RKO (cell line): ENCODE results near the gene HCST.
"Not testable (repeated sequence)": the region's sequence is repeated elsewhere in the genome, so short reads cannot be mapped to it uniquely, and the experiment has no call there.

ENCODE experiments used
- DNase-seq: peaks from one replicate; pipeline ENCODE4 v3.0.0-alpha.2; 2016; ENCODE audit warnings: low spot score

HCST gene

GRCh38 chr19:35879770-35880317, 22.5 kb upstream of the HCST start:
- peak; percentile 95 for DNase-seq

GRCh38 chr19:35882114-35882832, 20.1 kb upstream of the HCST start:
- DNase-seq, result peak; percentile 72

GRCh38 chr19:35883882-35884281, 18.4 kb upstream of the HCST start:
- DNase-seq, result no peak

- DNase-seq, result no peak
Measured at GRCh38 chr19:35885225-35885738, 17.0 kb upstream of the HCST start.

- DNase-seq, result no peak
Measured at GRCh38 chr19:35885904-35886303, 16.4 kb upstream of the HCST start.

- DNase-seq, result no peak
Measured at GRCh38 chr19:35887197-35887596, 15.1 kb upstream of the HCST start.

- DNase-seq, result no peak
Measured at GRCh38 chr19:35888398-35888797, 13.9 kb upstream of the HCST start.

- no peak for DNase-seq
Measured at GRCh38 chr19:35889370-35890112, 12.8 kb upstream of the HCST start.

- DNase-seq, result no peak
Measured at GRCh38 chr19:35890113-35890650, 12.1 kb upstream of the HCST start.

- not testable (repeated sequence) for DNase-seq
Measured at GRCh38 chr19:35891819-35892218, 10.5 kb upstream of the HCST start.

GRCh38 chr19:35894342-35894741, 8.0 kb upstream of the HCST start:
- no peak for DNase-seq

GRCh38 chr19:35895911-35896642, 6.3 kb upstream of the HCST start:
- no peak for DNase-seq

- DNase-seq, result no peak
Measured at GRCh38 chr19:35896643-35897040, 5.7 kb upstream of the HCST start.

- no peak for DNase-seq
Measured at GRCh38 chr19:35897706-35898451, 4.5 kb upstream of the HCST start.

GRCh38 chr19:35898499-35898809, 3.9 kb upstream of the HCST start:
- no peak for DNase-seq

GRCh38 chr19:35899547-35900214, 2.6 kb upstream of the HCST start:
- peak; percentile 85 for DNase-seq

- DNase-seq, result peak; percentile 40
Measured at GRCh38 chr19:35901055-35901644, 1.2 kb upstream of the HCST start.

- DNase-seq, result no peak
Measured at GRCh38 chr19:35902870-35903475, 644 bp downstream of the HCST start.

- DNase-seq, result peak; percentile 87
Measured at GRCh38 chr19:35903550-35904179, 1.3 kb downstream of the HCST start.
